IgD-negative memory B cell (primary cell): ENCODE results near the gene DENND2D. TPM values are rescaled to one million over a fixed set of nuclear protein-coding genes. Genes with fewer than 3 reads are reported as not detected.

Experiments used
- H3K27ac Mint-ChIP-seq, 3 donors: one replicate each; pipeline ENCODE4 v1.8.0; 2020 to 2022; ENCODE audit warnings: mild to moderate bottlenecking in 3 of 3, mixed read lengths in 3 of 3, moderate library complexity in 1 of 3
- H3K27me3 Mint-ChIP-seq: one replicate; pipeline ENCODE4 v1.8.0; 2021; ENCODE audit warnings: mixed read lengths
- H3K36me3 Mint-ChIP-seq: one replicate; pipeline ENCODE4 v1.8.0; 2020; ENCODE audit warnings: mild to moderate bottlenecking, mixed read lengths
- H3K4me1 Mint-ChIP-seq, 3 donors: one replicate each; pipeline ENCODE4 v1.8.0; 2020 to 2022; ENCODE audit warnings: mixed read lengths in 3 of 3, mild to moderate bottlenecking in 1 of 3
- H3K4me3 Mint-ChIP-seq, 4 donors: one replicate each; pipeline ENCODE4 v1.8.0; 2020 to 2022; ENCODE audit warnings: mild to moderate bottlenecking in 4 of 4, mixed read lengths in 4 of 4, moderate library complexity in 3 of 4
- H3K9me3 Mint-ChIP-seq, 3 donors: one replicate each; pipeline ENCODE4 v1.8.0; 2020 to 2021; ENCODE audit warnings: mixed read lengths in 3 of 3, mild to moderate bottlenecking in 1 of 3
- polyA plus RNA-seq: library from polyadenylated mRNA; unstranded; fragments of 300-500 nt; fragmentation: Illumina TruSeq; gene quantifications from one replicate; pipeline ENCODE4 v1.2.3, GENCODE V29; 2021

Gene DENND2D
- polyA plus RNA-seq, 1 donor from 2014 or later: 107 TPM

DNA sequence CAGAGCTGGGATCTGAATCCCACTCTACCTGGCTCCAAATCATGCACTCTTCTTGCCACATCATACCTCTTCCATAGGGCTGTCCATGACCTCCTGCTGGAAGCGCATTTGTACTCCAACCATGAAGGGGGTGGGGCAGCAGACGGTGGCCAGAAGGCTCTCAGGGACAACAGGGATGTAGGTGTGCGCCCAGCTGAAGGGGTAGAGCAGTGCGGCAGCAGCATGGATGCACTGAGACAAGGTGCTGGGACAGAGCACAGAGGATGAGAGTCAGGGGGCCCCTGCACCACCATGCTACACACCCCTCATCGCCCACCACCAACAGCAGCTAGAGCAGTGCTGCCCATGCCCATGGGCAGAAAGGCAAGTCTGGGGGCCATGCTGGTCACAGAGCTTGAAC lies 8.4 kb downstream of the DENND2D start:
- no peaks in the 10 kb centered on the region for H3K9me3 Mint-ChIP-seq
- no peaks in the 10 kb centered on the region for H3K27me3 Mint-ChIP-seq
- peaks cover 23% of the 10 kb centered on the region for H3K36me3 Mint-ChIP-seq
- H3K4me1 Mint-ChIP-seq: peaks cover 37 to 60% (median 50%) of the 10 kb centered on the region in 3 donors
- peak overlapping the region in 1 of 4 donors; percentile 69 for H3K4me3 Mint-ChIP-seq
- H3K27ac Mint-ChIP-seq: peak overlapping the region; percentile 67 to 97 (median 90)

DNA sequence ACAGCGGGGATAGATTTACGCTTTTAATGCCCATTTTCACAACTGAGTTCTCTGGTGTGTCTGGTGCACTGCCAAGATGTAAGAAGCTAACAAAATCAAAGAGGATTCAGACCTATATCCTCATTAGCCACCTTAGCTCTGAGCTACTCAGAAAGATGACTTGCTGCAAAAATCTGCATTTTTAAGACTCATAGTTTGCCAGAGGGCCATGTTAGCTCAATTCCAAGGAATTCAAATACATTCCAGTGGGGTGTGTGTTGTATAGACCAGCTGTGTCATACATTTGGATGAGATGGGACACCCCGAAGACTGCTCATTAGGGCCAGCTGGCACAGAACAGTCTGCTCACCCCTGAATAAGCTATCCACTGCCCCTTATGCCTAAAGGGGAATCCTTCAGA lies 8.9 kb downstream of the DENND2D start:
- Mint-ChIP-seq H3K4me3 (no peak overlapping the region), H3K27ac (peak overlapping the region; percentile 55 to 97 (median 90)), H3K27me3 (no peaks in the 10 kb centered on the region), H3K9me3 (no peaks in the 10 kb centered on the region), H3K36me3 (peaks cover 23% of the 10 kb centered on the region), H3K4me1 (peaks cover 33 to 58% (median 50%) of the 10 kb centered on the region in 3 donors)

DNA sequence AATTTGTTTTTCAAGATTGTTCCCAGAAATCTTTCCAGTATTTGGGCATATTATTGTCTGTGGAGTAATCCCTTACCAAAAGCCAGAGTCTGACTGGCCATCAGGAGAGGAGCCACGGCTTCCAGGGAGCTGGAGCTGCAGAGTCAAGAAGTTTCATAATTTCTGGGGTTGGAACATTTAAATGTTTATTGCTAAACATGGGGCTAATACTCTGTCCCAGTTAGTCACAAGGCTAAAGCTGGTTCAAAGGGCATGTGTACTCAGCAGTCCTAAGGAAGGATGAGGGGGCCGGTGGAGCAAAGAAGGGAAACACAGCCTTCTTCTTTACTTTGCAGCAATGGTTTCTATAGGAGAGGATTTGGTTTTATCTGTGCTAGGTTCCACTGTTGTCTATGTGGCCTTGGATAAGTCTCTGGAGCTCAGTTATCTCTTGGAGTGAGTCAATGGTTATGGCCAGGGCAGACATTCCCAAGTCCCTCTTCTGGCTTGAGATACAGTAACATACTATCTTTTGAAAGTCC lies 9.5 kb downstream of the DENND2D start:
- Mint-ChIP-seq H3K4me3 (no peak overlapping the region), H3K9me3 (no peaks in the 10 kb centered on the region), H3K27ac (peak overlapping the region in 2 of 3 donors; percentile 27 to 90), H3K27me3 (no peaks in the 10 kb centered on the region), H3K36me3 (peaks cover 23% of the 10 kb centered on the region), H3K4me1 (peaks cover 30 to 54% (median 47%) of the 10 kb centered on the region in 3 donors)

DNA sequence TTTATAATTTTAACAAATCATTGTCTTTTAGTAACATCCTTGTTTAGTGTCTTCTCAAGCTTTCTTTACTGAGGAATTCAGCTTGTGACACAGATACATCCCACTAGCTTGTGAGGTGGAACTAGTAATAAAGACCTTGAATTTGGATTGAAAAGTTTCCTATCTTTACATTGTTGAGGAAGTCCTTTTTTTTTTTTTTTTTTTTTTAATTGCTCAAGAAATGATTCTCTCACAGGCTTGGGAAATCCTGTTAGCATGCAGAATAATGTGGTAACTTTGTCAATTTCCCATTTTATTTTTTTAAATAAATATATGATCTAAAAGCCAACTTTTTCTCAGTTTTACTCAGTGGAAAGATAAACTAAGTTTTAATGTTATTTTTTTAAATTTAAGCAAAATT lies 15.8 kb downstream of the DENND2D start:
- no peaks in the 10 kb centered on the region for H3K9me3 Mint-ChIP-seq
- H3K27ac Mint-ChIP-seq: peak overlapping the region in 2 of 3 donors; percentile 13 to 94
- no peak overlapping the region for H3K4me3 Mint-ChIP-seq
- H3K4me1 Mint-ChIP-seq: peaks cover 9 to 44% (median 42%) of the 10 kb centered on the region in 3 donors
- no peaks in the 10 kb centered on the region for H3K27me3 Mint-ChIP-seq
- H3K36me3 Mint-ChIP-seq: peaks cover 18% of the 10 kb centered on the region

DNA sequence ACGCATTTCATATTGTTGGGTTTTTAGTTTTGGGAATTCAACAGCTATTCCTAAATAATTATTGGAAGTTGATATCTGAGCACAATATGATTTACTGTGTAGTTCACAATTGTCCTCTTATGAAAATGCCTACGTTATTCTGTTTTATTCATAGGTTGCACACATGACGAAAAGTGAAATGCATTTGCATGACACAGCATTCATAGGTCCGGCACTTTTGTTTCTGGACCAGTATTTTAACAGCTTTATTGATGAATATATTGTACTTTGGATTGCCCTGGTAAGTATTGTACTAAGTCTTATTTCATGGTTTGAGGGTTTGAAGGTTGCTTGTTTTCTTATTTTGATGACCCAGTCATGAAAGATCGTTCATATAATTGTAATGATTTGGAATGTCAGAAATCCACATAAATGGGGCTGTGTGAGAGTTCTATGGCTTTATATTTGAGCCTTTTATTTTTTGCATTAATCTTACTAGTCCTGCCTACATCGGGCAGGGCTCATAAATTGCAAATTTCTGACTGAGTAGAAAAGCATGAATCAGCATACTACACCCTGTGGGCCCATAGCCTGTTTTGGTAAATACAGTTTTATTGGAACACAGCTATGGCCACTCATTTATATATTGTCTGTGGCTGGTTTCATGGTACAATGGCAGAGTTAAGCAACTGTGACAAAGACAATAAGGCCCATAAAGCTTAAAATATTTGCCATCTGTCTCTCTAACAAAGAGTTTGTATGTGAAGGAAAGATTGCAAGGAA lies 17.0 kb downstream of the DENND2D start:
- Mint-ChIP-seq H3K27ac (no peak overlapping the region), H3K27me3 (no peaks in the 10 kb centered on the region), H3K36me3 (peaks cover 17% of the 10 kb centered on the region), H3K4me1 (peaks cover 11 to 48% (median 42%) of the 10 kb centered on the region in 3 donors), H3K4me3 (no peak overlapping the region), H3K9me3 (no peaks in the 10 kb centered on the region)

DNA sequence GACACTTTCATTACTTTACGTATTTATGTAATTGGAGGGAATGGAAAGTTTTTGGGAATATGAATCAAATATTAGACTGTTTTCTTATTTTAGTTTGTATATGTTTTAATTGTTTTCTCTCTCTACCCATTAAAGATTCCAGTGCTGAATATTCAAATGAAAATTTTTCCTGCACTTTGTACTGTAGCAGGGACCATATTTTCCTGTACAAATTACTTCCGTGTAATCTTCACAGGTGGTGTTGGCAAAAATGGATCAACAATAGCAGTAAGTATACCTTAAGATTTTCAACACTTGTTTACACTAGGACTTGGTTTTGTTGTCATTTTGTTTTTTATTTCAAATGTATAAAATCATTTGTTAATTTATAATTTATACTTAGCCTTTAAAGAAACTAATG lies 18.4 kb downstream of the DENND2D start:
- Mint-ChIP-seq H3K4me1 (peaks cover 12 to 48% (median 44%) of the 10 kb centered on the region in 3 donors), H3K4me3 (no peak overlapping the region)

DNA sequence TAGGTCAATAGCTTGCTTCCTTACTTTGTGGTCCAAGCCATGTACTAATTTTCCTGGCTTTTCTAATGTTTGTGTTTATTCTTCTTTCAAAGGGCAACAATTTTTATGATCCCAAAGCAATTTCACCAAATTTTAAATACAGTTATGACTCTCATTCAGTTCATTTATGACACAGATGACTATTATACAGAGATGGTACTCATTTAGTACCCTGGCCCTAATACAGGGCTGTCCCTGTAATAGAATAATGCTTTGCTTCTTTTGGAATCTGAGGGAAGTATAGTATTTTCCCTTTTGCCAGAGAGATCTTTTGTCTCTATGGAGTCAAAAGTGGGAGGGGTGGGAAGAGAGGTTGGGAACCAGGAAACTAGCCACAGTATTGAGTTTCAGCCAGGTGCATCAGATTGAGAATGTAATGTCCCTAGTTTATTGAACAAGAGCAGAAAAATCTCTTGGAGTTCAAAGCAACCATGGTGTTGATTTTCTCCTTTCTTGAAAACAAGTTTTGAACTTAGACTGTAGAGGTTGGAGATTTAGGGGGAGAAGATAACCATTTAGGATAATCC lies 20.4 kb downstream of the DENND2D start:
- H3K36me3 Mint-ChIP-seq: peaks cover 16% of the 10 kb centered on the region
- no peaks in the 10 kb centered on the region for H3K9me3 Mint-ChIP-seq
- H3K27me3 Mint-ChIP-seq: no peaks in the 10 kb centered on the region
- H3K27ac Mint-ChIP-seq: peak overlapping the region in 2 of 3 donors; percentile 27 to 71
- peaks cover 18 to 48% (median 47%) of the 10 kb centered on the region in 3 donors for H3K4me1 Mint-ChIP-seq
- no peak overlapping the region for H3K4me3 Mint-ChIP-seq

More for the DNA sequence above, 18.4 kb downstream of the DENND2D start:
- Mint-ChIP-seq H3K27me3 (no peaks in the 10 kb centered on the region), H3K27ac (no peak overlapping the region), H3K36me3 (peaks cover 16% of the 10 kb centered on the region), H3K9me3 (no peaks in the 10 kb centered on the region)

DNA sequence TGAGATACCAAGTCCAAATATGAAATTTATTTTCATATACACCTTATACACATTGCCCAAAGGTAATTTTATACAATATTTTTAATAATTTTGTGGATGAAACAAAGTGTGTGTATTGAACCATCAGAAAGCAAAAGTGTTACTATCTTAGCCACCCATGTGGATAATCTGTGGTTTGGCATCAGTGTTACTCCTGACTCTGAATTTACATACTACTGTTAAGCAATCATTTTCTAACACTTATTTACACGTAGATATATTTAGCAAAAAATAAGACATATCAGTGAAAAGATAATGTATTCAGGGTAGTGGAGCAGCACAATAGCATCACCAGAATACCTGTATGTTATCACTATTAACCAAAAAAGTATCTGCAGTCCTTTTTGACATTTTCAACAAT lies 23.8 kb downstream of the DENND2D start:
- Mint-ChIP-seq H3K36me3 (peaks cover 15% of the 10 kb centered on the region), H3K4me3 (peak overlapping the region in 1 of 4 donors; percentile 17), H3K9me3 (no peaks in the 10 kb centered on the region), H3K27me3 (no peaks in the 10 kb centered on the region), H3K4me1 (peaks cover 35 to 57% (median 40%) of the 10 kb centered on the region in 3 donors), H3K27ac (peak overlapping the region in 1 of 3 donors; percentile 41)

DNA sequence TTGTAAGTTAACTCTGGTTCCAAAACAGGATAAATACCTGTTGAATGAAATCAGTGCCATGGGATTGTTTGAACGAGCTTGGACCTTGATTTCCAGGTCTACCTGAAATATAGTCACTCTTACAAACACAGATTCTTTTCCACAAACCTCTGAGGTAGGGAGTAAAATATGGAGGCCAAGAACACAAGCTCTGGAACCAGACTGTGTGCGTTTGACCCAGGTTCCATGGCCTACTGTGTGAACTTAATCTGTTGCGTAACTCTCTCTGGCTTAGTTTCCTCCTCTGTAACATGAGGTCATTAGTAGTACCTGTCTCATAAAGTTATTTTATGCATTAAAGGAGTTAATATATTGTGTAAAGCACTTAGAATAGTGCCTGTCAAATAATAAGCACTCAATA lies 25.1 kb downstream of the DENND2D start:
- Mint-ChIP-seq H3K9me3 (no peaks in the 10 kb centered on the region), H3K36me3 (peaks cover 12% of the 10 kb centered on the region), H3K27ac (no peak overlapping the region), H3K4me3 (no peak overlapping the region), H3K4me1 (peaks cover 32 to 53% (median 36%) of the 10 kb centered on the region in 3 donors), H3K27me3 (no peaks in the 10 kb centered on the region)

DNA sequence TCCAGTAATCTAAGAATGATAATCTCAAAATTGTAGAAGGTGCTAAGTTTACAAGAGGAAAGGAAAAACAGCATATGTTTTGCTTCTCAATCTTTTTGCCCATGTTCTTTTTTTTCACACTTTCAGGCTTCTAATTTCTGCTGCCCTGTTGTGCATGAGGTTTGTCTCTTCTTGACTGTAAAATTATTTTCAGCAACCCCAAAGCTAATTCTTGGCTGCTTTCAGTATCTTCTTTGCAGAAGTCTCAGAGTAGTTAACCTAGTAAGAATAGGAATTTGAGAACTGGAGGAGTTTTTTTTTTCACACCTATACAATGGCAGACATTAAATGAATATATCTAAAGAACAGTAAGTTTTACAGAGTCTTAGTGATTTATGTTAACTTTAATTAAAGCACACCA lies 26.4 kb downstream of the DENND2D start:
- peak overlapping the region; percentile 5 to 68 (median 28) for H3K27ac Mint-ChIP-seq
- H3K4me1 Mint-ChIP-seq: peaks cover 29 to 44% (median 31%) of the 10 kb centered on the region in 3 donors
- no peaks in the 10 kb centered on the region for H3K9me3 Mint-ChIP-seq
- peak overlapping the region in 1 of 4 donors; percentile 41 for H3K4me3 Mint-ChIP-seq
- H3K36me3 Mint-ChIP-seq: peaks cover 8% of the 10 kb centered on the region
- no peaks in the 10 kb centered on the region for H3K27me3 Mint-ChIP-seq

DNA sequence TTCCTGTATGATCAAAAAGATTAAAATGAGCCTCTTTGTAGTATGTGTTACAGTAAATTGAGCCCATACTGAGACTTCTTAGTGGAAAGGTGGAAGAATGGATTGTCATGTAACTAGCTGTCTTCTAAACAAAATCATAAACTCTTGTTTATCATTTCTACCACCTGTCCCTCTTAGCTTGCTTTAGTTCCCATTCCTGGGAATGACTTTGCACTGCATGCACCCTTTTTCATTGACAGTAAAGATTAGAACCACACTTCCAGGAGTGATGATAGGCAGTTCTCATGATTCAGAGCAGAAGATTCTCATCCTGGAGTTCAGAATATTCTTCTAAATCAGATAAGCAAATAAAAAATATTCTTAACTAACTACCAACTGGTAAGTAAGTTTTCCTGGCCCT lies 28.0 kb downstream of the DENND2D start:
- H3K4me3 Mint-ChIP-seq: peak overlapping the region in 1 of 4 donors; percentile 20
- no peaks in the 10 kb centered on the region for H3K27me3 Mint-ChIP-seq
- H3K4me1 Mint-ChIP-seq: peaks cover 28 to 41% (median 29%) of the 10 kb centered on the region in 3 donors
- H3K9me3 Mint-ChIP-seq: no peaks in the 10 kb centered on the region
- peak overlapping the region in 2 of 3 donors; percentile 52 to 74 for H3K27ac Mint-ChIP-seq
- H3K36me3 Mint-ChIP-seq: peaks cover 7% of the 10 kb centered on the region

DNA sequence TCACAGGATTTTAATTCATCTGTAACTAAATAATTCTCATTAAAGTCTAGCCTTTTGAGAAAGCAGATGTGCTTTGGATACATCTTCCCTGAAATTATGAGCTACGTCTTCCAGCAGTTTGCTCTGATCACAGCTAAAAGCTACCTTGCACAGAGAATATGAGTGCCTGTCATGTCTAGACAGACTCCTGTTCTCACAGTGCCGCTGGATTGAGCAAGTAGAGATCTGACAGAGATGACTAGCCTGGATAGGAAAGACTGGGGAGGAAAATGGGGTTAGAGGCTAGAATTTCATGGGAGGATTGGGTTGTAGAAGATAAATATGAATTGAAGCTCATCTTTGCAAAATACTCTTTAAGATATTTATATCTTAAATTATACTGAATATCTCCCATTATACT lies 36.3 kb downstream of the DENND2D start:
- H3K27me3 Mint-ChIP-seq: no peaks in the 10 kb centered on the region
- H3K4me1 Mint-ChIP-seq: peaks cover 15 to 24% (median 23%) of the 10 kb centered on the region in 3 donors
- no peak overlapping the region for H3K27ac Mint-ChIP-seq
- H3K36me3 Mint-ChIP-seq: no peaks in the 10 kb centered on the region
- H3K9me3 Mint-ChIP-seq: no peaks in the 10 kb centered on the region
- peak overlapping the region in 1 of 4 donors; percentile 13 for H3K4me3 Mint-ChIP-seq

DNA sequence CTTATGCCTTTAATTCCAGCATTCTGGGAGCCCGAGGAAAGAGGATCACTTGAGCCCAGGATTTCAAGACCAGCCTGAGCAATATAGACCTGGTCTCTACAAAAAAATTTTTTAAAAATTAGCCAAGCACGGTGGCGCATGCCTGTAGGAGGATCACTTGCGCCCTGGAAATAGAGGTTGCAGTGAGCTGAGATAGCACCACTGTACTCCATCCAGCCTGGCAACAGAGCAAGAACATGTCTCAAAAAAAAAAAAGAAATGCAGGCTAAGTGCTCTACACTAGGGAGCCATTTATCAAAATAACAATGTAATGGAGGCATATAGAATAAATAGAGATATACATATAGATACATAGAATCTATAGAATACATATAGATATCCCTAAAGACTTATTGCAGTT lies 37.1 kb downstream of the DENND2D start:
- Mint-ChIP-seq H3K9me3 (no peaks in the 10 kb centered on the region), H3K36me3 (no peaks in the 10 kb centered on the region), H3K27ac (no peak overlapping the region), H3K4me1 (peaks cover 12 to 26% (median 23%) of the 10 kb centered on the region in 3 donors), H3K27me3 (no peaks in the 10 kb centered on the region), H3K4me3 (no peak overlapping the region)

DNA sequence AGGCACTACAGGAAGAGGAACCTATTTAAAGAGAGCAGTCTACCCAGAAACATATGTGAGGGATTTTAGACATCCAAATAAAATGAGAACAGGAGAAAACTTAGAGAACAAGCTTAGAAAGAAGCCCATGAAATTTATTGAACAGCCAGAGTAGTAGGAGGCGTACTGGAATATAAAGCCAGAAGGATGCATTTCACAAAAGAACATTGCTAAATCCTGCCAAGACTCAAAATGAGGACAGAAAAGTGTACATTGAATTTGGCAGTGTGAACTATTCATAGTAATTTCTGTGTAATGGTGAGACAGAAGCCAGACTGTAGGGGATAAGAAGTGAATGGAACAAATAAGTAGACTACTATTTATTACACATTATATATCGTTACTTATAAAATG lies 38.0 kb downstream of the DENND2D start:
- no peaks in the 10 kb centered on the region for H3K9me3 Mint-ChIP-seq
- H3K27ac Mint-ChIP-seq: peak overlapping the region in 1 of 3 donors; percentile 9
- H3K36me3 Mint-ChIP-seq: no peaks in the 10 kb centered on the region
- H3K27me3 Mint-ChIP-seq: no peaks in the 10 kb centered on the region
- no peak overlapping the region for H3K4me3 Mint-ChIP-seq
- H3K4me1 Mint-ChIP-seq: peaks cover 12 to 27% (median 23%) of the 10 kb centered on the region in 3 donors

DNA sequence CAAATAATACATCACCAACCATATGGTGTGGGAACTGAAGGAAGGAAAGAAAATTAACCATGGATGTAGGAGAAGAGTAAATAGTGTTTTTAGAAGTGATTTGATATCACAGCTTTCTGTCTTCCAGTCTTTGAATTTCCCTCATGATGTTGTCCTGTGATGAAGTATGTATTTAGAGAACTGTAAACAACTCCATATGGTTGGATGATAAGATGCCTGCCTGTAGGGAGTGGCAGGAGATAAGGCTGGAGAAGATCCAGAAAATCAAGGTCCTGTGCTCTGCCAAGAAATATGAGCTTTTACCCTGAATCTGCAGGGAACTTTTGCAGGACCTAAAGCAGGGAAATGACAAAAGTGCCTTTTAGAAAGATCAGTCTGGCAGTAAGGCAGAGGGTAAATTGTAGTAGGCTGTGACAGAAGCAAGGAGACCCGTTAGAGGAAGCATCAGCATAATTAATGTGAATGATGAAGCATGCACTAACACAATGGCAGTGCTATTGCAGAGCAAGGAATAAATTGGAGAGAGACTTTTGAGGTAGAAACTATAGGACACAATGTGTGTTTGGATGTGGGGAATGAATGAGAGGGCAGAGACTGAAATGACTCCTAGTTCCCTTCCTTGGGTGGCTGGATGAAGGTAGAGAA lies 38.5 kb downstream of the DENND2D start:
- H3K27ac Mint-ChIP-seq: peak overlapping the region in 1 of 3 donors; percentile 69
- H3K36me3 Mint-ChIP-seq: no peaks in the 10 kb centered on the region
- H3K4me1 Mint-ChIP-seq: peaks cover 15 to 27% (median 23%) of the 10 kb centered on the region in 3 donors
- no peaks in the 10 kb centered on the region for H3K27me3 Mint-ChIP-seq
- peak overlapping the region in 1 of 4 donors; percentile 9 for H3K4me3 Mint-ChIP-seq
- H3K9me3 Mint-ChIP-seq: no peaks in the 10 kb centered on the region
